ENCODE data around the gene PRG2. TPM values are rescaled to one million over a fixed set of nuclear protein-coding genes. Genes with fewer than 3 reads are reported as not detected.

PRG2 gene
- total and polyA plus RNA-seq, 2 of the 13 experiments (the other 11 are each of a cell fraction or from before 2014, with no cell fraction given) = not detected

DNA sequence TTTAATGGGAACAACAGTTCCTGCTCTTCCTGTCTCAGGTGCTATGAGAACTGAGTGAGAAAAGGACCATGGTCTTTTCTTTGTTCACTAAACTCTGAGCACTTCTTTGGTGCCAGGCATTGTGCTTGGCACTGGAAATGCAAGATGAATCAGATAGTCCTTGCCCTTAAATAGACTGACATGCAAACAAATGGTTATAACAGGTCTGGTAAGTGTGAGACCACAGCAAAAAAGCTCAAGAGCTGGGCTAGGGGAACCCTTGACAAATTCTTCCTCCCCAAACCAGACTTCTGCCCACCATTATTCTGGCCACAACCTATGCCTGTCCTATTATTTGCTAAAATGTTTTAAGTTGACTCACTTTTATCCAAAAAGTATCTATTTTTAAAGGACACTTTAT is 31.4 kb upstream of the PRG2 start:
- H3K27ac ChIP-seq (ENCODE audit: extremely low read length, insufficient read depth, low read length) = no peak overlapping the region
- H3K4me3 ChIP-seq (replicated peaks in 1 of 3; ENCODE audit: insufficient read depth in 1 of 3, low read depth in 2 of 3, low read length in 3 of 3) = no peak overlapping the region
- intact Hi-C loops (cut with micrococcal nuclease; ENCODE audit: unreplicated experiment) = no loop called here
- H3K27me3 ChIP-seq (ENCODE audit: control insufficient read depth in 1 of 2, insufficient read depth in 2 of 2, low read length in 2 of 2) = peaks cover 0 to 5% of the 10 kb centered on the region in 2 experiments; a peak in 2 of 5 replicates
- no peak overlapping the region for H2AFZ ChIP-seq (ENCODE audit: low read length)
- CTCF ChIA-PET (ENCODE audit: low intra/inter-chr PET ratio, low total read pairs) = no interaction called here
- H3K79me2 ChIP-seq (ENCODE audit: insufficient read depth, low read length) = no peaks in the 10 kb centered on the region
- DNase-seq (ENCODE audit: low spot score) (no peak), FAIRE-seq (no peak), ATAC-seq (no peak)
- POLR2A ChIA-PET = no interaction called here
- peaks cover 31% of the 10 kb centered on the region for H3K4me1 ChIP-seq (ENCODE audit: insufficient read depth, low read length)
- no peaks in the 10 kb centered on the region for H4K20me1 ChIP-seq (ENCODE audit: insufficient read depth, low read length)
- H3K4me2 ChIP-seq (ENCODE audit: low read depth, low read length) = no peak overlapping the region
- H3K36me3 ChIP-seq (replicated peaks in 1 of 2; ENCODE audit: control insufficient read depth in 1 of 2, insufficient read depth in 2 of 2, low read length in 2 of 2) = no peaks in the 10 kb centered on the region
- H3K9ac ChIP-seq (ENCODE audit: insufficient read depth, low read depth, low read length) = no peak overlapping the region
- in situ Hi-C loops (cut with HindIII; ENCODE audit: extremely low pct_ligation_motif_present, low pct_unique_long_range_greater_than_20kb) = no loop called here
- no peaks in the 10 kb centered on the region for H3K9me3 ChIP-seq (ENCODE audit: low read length)
- TF ChIP-seq CC2D1A (CRISPR knock-in tag; IDR thresholded peaks at IDR 0.05) = no peak
- TF ChIP-seq SIX1 (CRISPR knock-in tag; IDR thresholded peaks at IDR 0.05; ENCODE audit: borderline replicate concordance) = no peak
- no peak for TF ChIP-seq ZNF432 (CRISPR knock-in tag; IDR thresholded peaks at IDR 0.05; ENCODE audit: borderline replicate concordance)
- TF ChIP-seq FOXA3 (CRISPR knock-in tag; IDR thresholded peaks at IDR 0.05) = no peak
- TF ChIP-seq, protein P1, sequence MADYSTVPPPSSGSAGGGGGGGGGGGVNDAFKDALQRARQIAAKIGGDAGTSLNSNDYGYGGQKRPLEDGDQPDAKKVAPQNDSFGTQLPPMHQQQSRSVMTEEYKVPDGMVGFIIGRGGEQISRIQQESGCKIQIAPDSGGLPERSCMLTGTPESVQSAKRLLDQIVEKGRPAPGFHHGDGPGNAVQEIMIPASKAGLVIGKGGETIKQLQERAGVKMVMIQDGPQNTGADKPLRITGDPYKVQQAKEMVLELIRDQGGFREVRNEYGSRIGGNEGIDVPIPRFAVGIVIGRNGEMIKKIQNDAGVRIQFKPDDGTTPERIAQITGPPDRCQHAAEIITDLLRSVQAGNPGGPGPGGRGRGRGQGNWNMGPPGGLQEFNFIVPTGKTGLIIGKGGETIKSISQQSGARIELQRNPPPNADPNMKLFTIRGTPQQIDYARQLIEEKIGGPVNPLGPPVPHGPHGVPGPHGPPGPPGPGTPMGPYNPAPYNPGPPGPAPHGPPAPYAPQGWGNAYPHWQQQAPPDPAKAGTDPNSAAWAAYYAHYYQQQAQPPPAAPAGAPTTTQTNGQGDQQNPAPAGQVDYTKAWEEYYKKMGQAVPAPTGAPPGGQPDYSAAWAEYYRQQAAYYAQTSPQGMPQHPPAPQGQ (CRISPR knock-in tag; IDR thresholded peaks at IDR 0.05; ENCODE audit: borderline replicate concordance) = no peak
- TF ChIP-seq FOXA1 (IDR thresholded peaks at IDR 0.05) = no peak
- no peak for TF ChIP-seq FOXA1 (CRISPR knock-in tag; IDR thresholded peaks at IDR 0.05)
- no peak for TF ChIP-seq ZNF44 (CRISPR knock-in tag; IDR thresholded peaks at IDR 0.05)
- TF ChIP-seq ZNF136 (CRISPR knock-in tag; IDR thresholded peaks at IDR 0.05; ENCODE audit: low read depth) = no peak
- TF ChIP-seq ZFP82 (CRISPR knock-in tag; IDR thresholded peaks at IDR 0.05; ENCODE audit: borderline replicate concordance) = no peak
- no peak for TF ChIP-seq PHF8 (CRISPR knock-in tag; IDR thresholded peaks at IDR 0.05)
- TF ChIP-seq, protein P2, sequence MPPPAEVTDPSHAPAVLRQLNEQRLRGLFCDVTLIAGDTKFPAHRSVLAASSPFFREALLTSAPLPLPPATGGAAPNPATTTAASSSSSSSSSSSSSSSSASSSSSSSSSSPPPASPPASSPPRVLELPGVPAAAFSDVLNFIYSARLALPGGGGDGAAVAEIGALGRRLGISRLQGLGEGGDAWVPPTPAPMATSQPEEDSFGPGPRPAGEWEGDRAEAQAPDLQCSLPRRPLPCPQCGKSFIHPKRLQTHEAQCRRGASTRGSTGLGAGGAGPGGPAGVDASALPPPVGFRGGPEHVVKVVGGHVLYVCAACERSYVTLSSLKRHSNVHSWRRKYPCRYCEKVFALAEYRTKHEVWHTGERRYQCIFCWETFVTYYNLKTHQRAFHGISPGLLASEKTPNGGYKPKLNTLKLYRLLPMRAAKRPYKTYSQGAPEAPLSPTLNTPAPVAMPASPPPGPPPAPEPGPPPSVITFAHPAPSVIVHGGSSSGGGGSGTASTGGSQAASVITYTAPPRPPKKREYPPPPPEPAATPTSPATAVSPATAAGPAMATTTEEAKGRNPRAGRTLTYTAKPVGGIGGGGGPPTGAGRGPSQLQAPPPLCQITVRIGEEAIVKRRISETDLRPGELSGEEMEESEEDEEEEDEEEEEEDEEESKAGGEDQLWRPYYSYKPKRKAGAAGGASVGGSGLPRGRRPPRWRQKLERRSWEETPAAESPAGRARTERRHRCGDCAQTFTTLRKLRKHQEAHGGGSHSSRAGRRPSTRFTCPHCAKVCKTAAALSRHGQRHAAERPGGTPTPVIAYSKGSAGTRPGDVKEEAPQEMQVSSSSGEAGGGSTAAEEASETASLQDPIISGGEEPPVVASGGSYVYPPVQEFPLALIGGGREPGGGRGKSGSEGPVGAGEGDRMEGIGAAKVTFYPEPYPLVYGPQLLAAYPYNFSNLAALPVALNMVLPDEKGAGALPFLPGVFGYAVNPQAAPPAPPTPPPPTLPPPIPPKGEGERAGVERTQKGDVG (CRISPR knock-in tag; IDR thresholded peaks at IDR 0.05; ENCODE audit: borderline replicate concordance) = no peak
- TF ChIP-seq NR2C2 (CRISPR knock-in tag; IDR thresholded peaks at IDR 0.05; ENCODE audit: borderline replicate concordance) = no peak
- no peak for TF ChIP-seq MTF1 (CRISPR knock-in tag; IDR thresholded peaks at IDR 0.05)
- TF ChIP-seq ZNF747 (CRISPR knock-in tag; IDR thresholded peaks at IDR 0.05; ENCODE audit: borderline replicate concordance) = no peak
- TF ChIP-seq CCDC6 (CRISPR knock-in tag; IDR thresholded peaks at IDR 0.05) = no peak
- BruUV-seq (replicated peaks) = no TSS peak
